Astrocyte (in vitro differentiated cells and primary cell): ENCODE measurements around the gene DNAJC8.

Experiments used
- CTCF ChIP-seq: IDR thresholded peaks from 2 replicates; pipeline ENCODE4 v1.5.1; 2011; ENCODE audit warnings: low read depth, mild to moderate bottlenecking, inconsistent platforms, low read length, moderate library complexity; ENCODE audit not compliant: insufficient read depth
- EZH2 ChIP-seq: IDR thresholded peaks from 2 replicates; pipeline ENCODE4 v1.6.1; 2012; ENCODE audit warnings: mild to moderate bottlenecking, low read length, inconsistent platforms; ENCODE audit not compliant: insufficient read depth

- TF ChIP-seq CTCF (no peak), EZH2 (no peak)
Observed at GRCh38 chr1:28273216-28273860, 40.5 kb upstream of the DNAJC8 start.
